Gastrocnemius medialis (tissue), 4 donors: ENCODE measurements around the gene ZNF664. TPM values are rescaled to one million over a fixed set of nuclear protein-coding genes. Genes with fewer than 3 reads are reported as not detected.

Experiments
- ATAC-seq, 2 donors: fragments of 150-250 bp; one replicate each; pipeline ENCODE4 v1.9.1; 2016
- DNase-seq, 2 donors: peaks; one replicate each; pipeline ENCODE4 v3.0.0-alpha.2; 2019
- H3K27ac ChIP-seq, 4 donors: fragments of 200-600 bp; sonication (generic); 1 replicate in 1 of 4; 2 replicates in 3 of 4; pipeline ENCODE4 v1.5.1; 2016 to 2018; ENCODE audit warnings: mild to moderate bottlenecking in 2 of 4, moderate library complexity in 1 of 4
- H3K27me3 ChIP-seq, 3 donors: fragments of 200-600 bp; sonication (generic) in 2 of 3; 1 replicate in 1 of 3; 2 replicates in 2 of 3; pipeline versions ENCODE4 v1.5.1 to v1.6.0; 2016 to 2019; ENCODE audit warnings: mild to moderate bottlenecking in 1 of 3, moderate library complexity in 1 of 3
- H3K36me3 ChIP-seq, 2 donors: fragments of 200-600 bp; sonication (generic) in 1 of 2; one replicate each; pipeline ENCODE4 v1.5.1; 2017 to 2018
- H3K4me1 ChIP-seq, 2 donors: fragments of 200-600 bp; sonication (generic) in 1 of 2; one replicate each; pipeline ENCODE4 v1.5.1; 2016 to 2017; ENCODE audit warnings: mild to moderate bottlenecking in 2 of 2
- H3K4me3 ChIP-seq, 4 donors: fragments of 200-600 bp; sonication (generic) in 3 of 4; 1 replicate in 1 of 4; 2 replicates in 3 of 4; pipeline ENCODE4 v1.5.1; 2016 to 2019; ENCODE audit warnings: mild to moderate bottlenecking in 2 of 4
- H3K9me3 ChIP-seq, 3 donors: fragments of 200-600 bp; sonication (generic) in 2 of 3; 1 replicate in 1 of 3; 2 replicates in 2 of 3; pipeline ENCODE4 v1.5.1; 2016 to 2019
- POLR2A ChIP-seq, 2 donors: fragments of 450-650 bp; IDR thresholded peaks; one replicate each; pipeline ENCODE4 v1.6.1; 2017; ENCODE audit warnings: antibody characterized with exemption in 2 of 2, mild to moderate bottlenecking in 2 of 2, moderate library complexity in 2 of 2
- in situ Hi-C, 4 donors: fragments of 200-750 bp; cut with MboI; loops; one replicate each; pipeline versions ENCODE4 v1.15.0 to v1.8.0; 2017; ENCODE audit warnings: low sequenced_read_pairs in 4 of 4
- intact Hi-C: fragments of 100-400 bp; cut with DNase I; formaldehyde crosslinking; loops from one replicate; pipeline ENCODE4 v1.15.1; 2023; ENCODE audit warnings: low total_unique reads
- total RNA-seq, 4 donors: library from RNA; depleted of rRNA; stranded (reverse); fragments of >200 nt; gene quantifications; one replicate each; pipeline versions ENCODE4 v1.1.0 to v1.2.3, GENCODE V29; 2016
- TF ChIP-seq, protein P1 (sequence below), 5 experiments: fragments of 450-650 bp in 3 of 5; fragments of 200-600 bp in 2 of 5; sonication (generic) in 2 of 5; IDR thresholded peaks in 4 of 5; conservative IDR thresholded peaks in 1 of 5; 1 replicate in 4 of 5; 2 replicates in 1 of 5; pipeline ENCODE4 v1.5.1; 2016 to 2019; ENCODE audit warnings: antibody characterized with exemption in 5 of 5, mild to moderate bottlenecking in 3 of 5, moderate library complexity in 3 of 5

The ZNF664 gene
- total RNA-seq, 4 donors from 2014 or later: 18.1 to 37.0 (median 32.6) TPM

DNA sequence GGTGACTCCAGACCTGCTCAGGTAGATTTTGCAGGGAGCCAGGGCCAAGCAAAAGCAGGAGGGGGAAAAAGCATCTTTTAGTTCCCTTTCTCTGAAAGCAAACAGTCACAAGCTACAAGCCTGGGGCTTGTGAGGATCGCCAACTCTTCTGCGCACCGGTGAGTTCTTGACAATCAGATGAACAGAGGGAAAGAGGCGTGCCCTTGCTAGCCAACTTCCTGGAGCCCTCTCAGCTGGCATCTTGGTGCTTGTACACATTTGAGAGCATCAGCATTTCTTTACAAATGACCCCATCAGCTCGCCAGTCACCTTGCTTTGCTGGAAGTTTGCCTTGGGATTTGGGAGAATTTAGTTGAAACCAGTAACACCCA lies 55.5 kb downstream of the ZNF664 start:
- intact Hi-C loops: no loop called here
- Histone ChIP-seq H3K27ac (peak overlapping the region; percentile 62 to 84 (median 80)), H3K27me3 (no peaks in the 10 kb centered on the region), H3K9me3 (no peaks in the 10 kb centered on the region), H3K36me3 (no peaks in the 10 kb centered on the region), H3K4me1 (peaks cover 23 to 27% of the 10 kb centered on the region in 2 donors), H3K4me3 (no peak overlapping the region)
- DNase-seq (no peak), ATAC-seq (no peak)
- TF ChIP-seq, protein P1, sequence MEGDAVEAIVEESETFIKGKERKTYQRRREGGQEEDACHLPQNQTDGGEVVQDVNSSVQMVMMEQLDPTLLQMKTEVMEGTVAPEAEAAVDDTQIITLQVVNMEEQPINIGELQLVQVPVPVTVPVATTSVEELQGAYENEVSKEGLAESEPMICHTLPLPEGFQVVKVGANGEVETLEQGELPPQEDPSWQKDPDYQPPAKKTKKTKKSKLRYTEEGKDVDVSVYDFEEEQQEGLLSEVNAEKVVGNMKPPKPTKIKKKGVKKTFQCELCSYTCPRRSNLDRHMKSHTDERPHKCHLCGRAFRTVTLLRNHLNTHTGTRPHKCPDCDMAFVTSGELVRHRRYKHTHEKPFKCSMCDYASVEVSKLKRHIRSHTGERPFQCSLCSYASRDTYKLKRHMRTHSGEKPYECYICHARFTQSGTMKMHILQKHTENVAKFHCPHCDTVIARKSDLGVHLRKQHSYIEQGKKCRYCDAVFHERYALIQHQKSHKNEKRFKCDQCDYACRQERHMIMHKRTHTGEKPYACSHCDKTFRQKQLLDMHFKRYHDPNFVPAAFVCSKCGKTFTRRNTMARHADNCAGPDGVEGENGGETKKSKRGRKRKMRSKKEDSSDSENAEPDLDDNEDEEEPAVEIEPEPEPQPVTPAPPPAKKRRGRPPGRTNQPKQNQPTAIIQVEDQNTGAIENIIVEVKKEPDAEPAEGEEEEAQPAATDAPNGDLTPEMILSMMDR (IDR thresholded peaks at IDR 0.05 in 4 of 5, conservative IDR thresholded peaks at IDR 0.05 in 1 of 5): no peak
- in situ Hi-C loops: loop anchor here in 1 of 4 donors (25.0 kb wide), 1 partner anchor 884 kb away; the partner anchor contains the start of gene UBC

DNA sequence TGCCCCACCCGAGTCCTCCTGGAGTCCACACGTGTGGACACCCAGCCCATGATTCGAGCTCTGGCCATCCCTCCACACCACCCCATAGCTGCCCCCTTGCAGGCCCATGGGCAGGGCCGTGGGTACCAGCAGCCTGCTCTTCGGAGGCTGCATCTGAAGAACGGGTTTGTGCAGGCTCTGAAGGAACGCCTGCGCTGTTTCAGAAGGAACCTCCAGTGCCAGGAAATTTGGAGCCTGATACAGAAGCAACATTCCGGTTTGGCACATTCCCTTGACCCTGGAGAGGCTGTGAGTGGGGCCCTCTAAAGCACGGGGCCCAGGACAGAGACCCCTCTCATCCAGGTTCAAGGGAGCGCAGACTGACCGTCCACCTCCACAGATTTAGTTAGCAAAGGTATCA lies 57.0 kb downstream of the ZNF664 start:
- Histone ChIP-seq H3K27ac (no peak overlapping the region), H3K4me3 (no peak overlapping the region), H3K9me3 (no peaks in the 10 kb centered on the region), H3K36me3 (no peaks in the 10 kb centered on the region), H3K4me1 (peaks cover 23 to 27% of the 10 kb centered on the region in 2 donors), H3K27me3 (no peaks in the 10 kb centered on the region)
- ATAC-seq: no peak
- no peak for DNase-seq
- TF ChIP-seq POLR2A (IDR thresholded peaks at IDR 0.05): no peak
- TF ChIP-seq, protein P1 (IDR thresholded peaks at IDR 0.05 in 4 of 5, conservative IDR thresholded peaks at IDR 0.05 in 1 of 5): no peak
- in situ Hi-C loops (loop anchor here (5.0 to 25.0 kb wide), 4 partner anchors 125 to 882 kb away; partner anchors contain the start of gene UBC (in 1 of the 4)), intact Hi-C loops (no loop called here)

DNA sequence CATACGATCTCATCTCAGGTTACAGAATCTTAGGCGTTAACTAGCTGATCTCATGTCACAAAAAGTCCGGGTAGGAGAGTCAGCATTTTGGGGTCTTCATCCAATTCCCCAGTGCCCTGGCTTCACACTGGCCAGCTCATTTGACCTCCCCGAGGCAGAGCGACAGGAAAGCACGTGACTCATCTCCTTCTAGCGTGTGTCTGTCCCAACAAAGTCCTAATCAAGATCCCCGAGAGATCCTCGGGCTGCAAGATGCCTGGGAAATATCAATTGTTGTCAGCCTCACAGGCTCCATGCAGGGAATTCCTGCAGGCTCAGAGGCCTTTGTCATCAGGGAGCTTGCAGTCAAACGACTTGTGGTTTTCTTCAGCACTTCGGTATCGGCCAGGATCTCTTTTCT lies 57.5 kb downstream of the ZNF664 start:
- no peaks in the 10 kb centered on the region for H3K27me3 ChIP-seq
- in situ Hi-C loops (loop anchor here (5.0 to 25.0 kb wide), 4 partner anchors 126 to 882 kb away; partner anchors contain the start of gene UBC (in 1 of the 4)), intact Hi-C loops (no loop called here)
- TF ChIP-seq, protein P1 (IDR thresholded peaks at IDR 0.05 in 4 of 5, conservative IDR thresholded peaks at IDR 0.05 in 1 of 5): no peak
- TF ChIP-seq POLR2A (IDR thresholded peaks at IDR 0.05): no peak
- ATAC-seq (no peak), DNase-seq (no peak)
- no peak overlapping the region for H3K4me3 ChIP-seq
- H3K27ac ChIP-seq: no peak overlapping the region
- no peaks in the 10 kb centered on the region for H3K36me3 ChIP-seq
- H3K9me3 ChIP-seq: no peaks in the 10 kb centered on the region
- peaks cover 23 to 27% of the 10 kb centered on the region in 2 donors for H3K4me1 ChIP-seq

DNA sequence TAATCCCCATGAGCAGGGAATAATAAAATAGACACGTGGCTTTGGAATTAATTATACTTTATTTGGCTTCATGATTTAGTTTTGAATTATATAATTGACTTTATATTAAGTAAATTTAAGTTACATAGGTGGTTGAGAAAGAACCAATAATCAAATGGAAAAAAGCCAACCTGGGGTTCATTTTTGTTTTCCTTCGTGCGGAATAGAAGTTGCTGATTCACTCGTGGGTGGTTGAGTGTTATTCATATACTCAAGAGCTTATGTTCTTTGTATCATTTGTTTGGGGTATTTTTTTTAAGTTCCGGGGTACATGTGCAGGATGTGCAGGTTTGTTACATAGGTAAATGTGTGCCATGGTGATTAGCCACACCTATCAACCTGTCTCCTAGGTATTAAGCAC lies 58.0 kb downstream of the ZNF664 start:
- in situ Hi-C loops (loop anchor here (5.0 to 25.0 kb wide), 4 partner anchors 126 to 881 kb away; partner anchors contain the start of gene UBC (in 1 of the 4)), intact Hi-C loops (no loop called here)
- no peaks in the 10 kb centered on the region for H3K36me3 ChIP-seq
- peaks cover 23 to 27% of the 10 kb centered on the region in 2 donors for H3K4me1 ChIP-seq
- H3K4me3 ChIP-seq: no peak overlapping the region
- H3K27me3 ChIP-seq: no peaks in the 10 kb centered on the region
- no peak for TF ChIP-seq POLR2A (IDR thresholded peaks at IDR 0.05)
- TF ChIP-seq, protein P1 (IDR thresholded peaks at IDR 0.05 in 4 of 5, conservative IDR thresholded peaks at IDR 0.05 in 1 of 5): no peak
- DNase-seq (no peak), ATAC-seq (no peak)
- H3K27ac ChIP-seq: no peak overlapping the region
- H3K9me3 ChIP-seq: no peaks in the 10 kb centered on the region
